Tibial nerve (tissue), 4 donors: ENCODE measurements around the gene ATE1. TPM values are rescaled to one million over a fixed set of nuclear protein-coding genes. Genes with fewer than 3 reads are reported as not detected.

Experiments
- DNase-seq, 2 donors: peaks; one replicate each; pipeline ENCODE4 v3.0.0-alpha.2; 2019; ENCODE audit warnings: low spot score in 2 of 2
- H3K27ac ChIP-seq, 4 donors: fragments of 200-600 bp; sonication (generic) in 3 of 4; one replicate each; pipeline ENCODE4 v1.5.1; 2017 to 2019; ENCODE audit warnings: mild to moderate bottlenecking in 1 of 4
- H3K27me3 ChIP-seq, 2 donors: fragments of 200-600 bp; sonication (generic) in 1 of 2; one replicate each; pipeline versions ENCODE4 v1.5.1 to v1.6.0; 2017 to 2019
- H3K36me3 ChIP-seq, 3 donors: fragments of 200-600 bp; sonication (generic); one replicate each; pipeline ENCODE4 v1.5.1; 2018 to 2019
- H3K4me1 ChIP-seq, 4 donors: fragments of 200-600 bp; sonication (generic) in 3 of 4; one replicate each; pipeline ENCODE4 v1.5.1; 2017 to 2019
- H3K4me3 ChIP-seq, 4 donors: fragments of 200-600 bp; sonication (generic) in 3 of 4; one replicate each; pipeline ENCODE4 v1.5.1; 2017 to 2019; ENCODE audit warnings: mild to moderate bottlenecking in 1 of 4, moderate library complexity in 1 of 4
- H3K9me3 ChIP-seq, 4 donors: fragments of 200-600 bp; sonication (generic) in 3 of 4; one replicate each; pipeline ENCODE4 v1.5.1; 2017 to 2019
- EP300 ChIP-seq, 2 donors: sonication (generic); formaldehyde crosslinking; IDR thresholded peaks; one replicate each; pipeline ENCODE4 v1.6.1; 2017; ENCODE audit warnings: antibody characterized with exemption in 2 of 2, mild to moderate bottlenecking in 1 of 2
- POLR2A ChIP-seq, 2 donors: fragments of 450-650 bp; IDR thresholded peaks; one replicate each; pipeline ENCODE4 v1.6.1; 2017; ENCODE audit warnings: antibody characterized with exemption in 2 of 2, mild to moderate bottlenecking in 2 of 2, moderate library complexity in 2 of 2
- WGBS, 2 donors: methylation state at CpG; one replicate each; pipeline ENCODE4 v1.1.5; 2018; 5-methylcytosine and 5-hydroxymethylcytosine counted together
- small RNA-seq: library from RNA; depleted of rRNA; stranded (forward); fragments of <200 nt; gene quantifications from one replicate; pipeline ENCODE3, GENCODE V24; 2016
- total RNA-seq, 4 donors: library from RNA; depleted of rRNA; stranded (reverse); fragments of >200 nt; gene quantifications; one replicate each; pipeline ENCODE4 v1.1.0, GENCODE V29; 2016
- TF ChIP-seq, protein P1 (sequence below), 5 experiments: fragments of 200-600 bp in 3 of 5; fragments of 450-650 bp in 2 of 5; sonication (generic) in 3 of 5; IDR thresholded peaks; one replicate each; pipeline ENCODE4 v1.5.1; 2016 to 2019; ENCODE audit warnings: antibody characterized with exemption in 5 of 5, mild to moderate bottlenecking in 3 of 5, moderate library complexity in 2 of 5

ATE1 gene
- total RNA-seq, 4 donors from 2014 or later = 18.3 to 24.5 (median 23.5) TPM

DNA sequence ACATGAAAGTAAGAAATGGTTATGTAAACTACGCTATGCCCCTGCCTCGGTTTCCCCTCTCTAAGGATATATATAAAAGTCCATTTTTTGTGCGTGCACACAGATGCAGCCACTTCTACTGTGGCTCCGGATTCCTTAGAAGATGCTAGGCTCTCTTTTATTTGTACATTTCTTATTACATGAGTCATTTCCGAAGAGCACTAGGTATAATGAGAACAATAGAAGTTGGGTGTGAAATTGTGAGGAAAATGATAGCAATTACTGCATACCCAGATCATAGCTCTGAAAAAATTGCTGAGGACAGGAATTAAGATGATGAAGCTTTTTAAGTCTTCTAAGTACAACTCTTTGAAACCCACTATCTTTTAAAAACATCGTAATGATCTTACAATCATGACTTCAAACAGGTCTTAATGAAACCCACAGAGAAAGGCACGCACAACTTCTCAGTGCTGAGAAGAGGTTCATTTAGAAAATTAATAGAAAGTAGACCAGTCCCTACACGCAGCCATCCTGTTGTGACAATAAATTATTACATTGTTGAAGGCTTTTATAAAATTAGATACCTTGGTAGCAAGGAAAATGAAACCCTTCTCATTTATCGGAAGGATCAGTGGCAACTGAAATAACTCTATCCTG is 233.4 kb downstream of the ATE1 start:
- H3K36me3 ChIP-seq = no peaks in the 10 kb centered on the region
- no peaks in the 10 kb centered on the region for H3K4me1 ChIP-seq
- H3K27ac ChIP-seq = no peak overlapping the region
- H3K27me3 ChIP-seq = peaks cover 0 to 10% of the 10 kb centered on the region in 2 donors
- H3K9me3 ChIP-seq = peaks cover 0 to under 1% (median 0%) of the 10 kb centered on the region in 4 donors
- no peak for DNase-seq
- WGBS, 2 donors = 80 to 81% methylated on average over 9 of the region's 9 CpGs
- TF ChIP-seq, protein P1, sequence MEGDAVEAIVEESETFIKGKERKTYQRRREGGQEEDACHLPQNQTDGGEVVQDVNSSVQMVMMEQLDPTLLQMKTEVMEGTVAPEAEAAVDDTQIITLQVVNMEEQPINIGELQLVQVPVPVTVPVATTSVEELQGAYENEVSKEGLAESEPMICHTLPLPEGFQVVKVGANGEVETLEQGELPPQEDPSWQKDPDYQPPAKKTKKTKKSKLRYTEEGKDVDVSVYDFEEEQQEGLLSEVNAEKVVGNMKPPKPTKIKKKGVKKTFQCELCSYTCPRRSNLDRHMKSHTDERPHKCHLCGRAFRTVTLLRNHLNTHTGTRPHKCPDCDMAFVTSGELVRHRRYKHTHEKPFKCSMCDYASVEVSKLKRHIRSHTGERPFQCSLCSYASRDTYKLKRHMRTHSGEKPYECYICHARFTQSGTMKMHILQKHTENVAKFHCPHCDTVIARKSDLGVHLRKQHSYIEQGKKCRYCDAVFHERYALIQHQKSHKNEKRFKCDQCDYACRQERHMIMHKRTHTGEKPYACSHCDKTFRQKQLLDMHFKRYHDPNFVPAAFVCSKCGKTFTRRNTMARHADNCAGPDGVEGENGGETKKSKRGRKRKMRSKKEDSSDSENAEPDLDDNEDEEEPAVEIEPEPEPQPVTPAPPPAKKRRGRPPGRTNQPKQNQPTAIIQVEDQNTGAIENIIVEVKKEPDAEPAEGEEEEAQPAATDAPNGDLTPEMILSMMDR (IDR thresholded peaks at IDR 0.05) = no peak
- TF ChIP-seq EP300 (IDR thresholded peaks at IDR 0.05) (no peak), POLR2A (IDR thresholded peaks at IDR 0.05) (no peak)
- no peak overlapping the region for H3K4me3 ChIP-seq

DNA sequence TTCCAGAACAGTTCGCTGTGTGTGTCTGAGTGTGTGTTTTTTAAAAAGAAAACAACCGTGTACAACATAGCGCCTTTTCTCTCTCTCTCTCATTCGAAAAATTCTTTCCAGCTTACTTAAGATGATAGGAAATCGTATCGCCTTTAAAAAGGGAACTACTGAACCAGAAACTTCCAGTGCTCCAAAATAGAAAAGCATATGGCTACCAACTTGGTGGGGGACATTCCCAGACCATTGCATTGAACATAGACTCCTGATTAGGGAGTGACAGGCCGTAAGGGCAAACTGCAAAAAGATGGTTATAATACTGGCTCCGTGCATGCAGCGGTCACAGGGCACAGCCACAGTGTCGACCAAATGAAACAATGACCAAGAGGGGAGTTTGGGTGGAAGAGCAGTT is 235.2 kb downstream of the ATE1 start:
- Histone ChIP-seq H3K9me3 (no peaks in the 10 kb centered on the region), H3K4me1 (no peaks in the 10 kb centered on the region), H3K27ac (no peak overlapping the region), H3K4me3 (no peak overlapping the region), H3K36me3 (no peaks in the 10 kb centered on the region), H3K27me3 (peaks cover 0 to 10% of the 10 kb centered on the region in 2 donors)
- no peak for TF ChIP-seq POLR2A (IDR thresholded peaks at IDR 0.05)
- TF ChIP-seq EP300 (IDR thresholded peaks at IDR 0.05) = no peak
- TF ChIP-seq, protein P1 (IDR thresholded peaks at IDR 0.05) = no peak
- 23 to 47% methylated on average over 10 of the region's 10 CpGs for WGBS, 2 donors
- no peak for DNase-seq

GRCh38 chr10:121690970-121691369 is 236.9 kb downstream of the ATE1 start:
- Histone ChIP-seq H3K36me3 (no peaks in the 10 kb centered on the region), H3K4me3 (no peak overlapping the region), H3K27ac (no peak overlapping the region), H3K27me3 (peaks cover 0 to 10% of the 10 kb centered on the region in 2 donors), H3K9me3 (no peaks in the 10 kb centered on the region), H3K4me1 (no peaks in the 10 kb centered on the region)
- DNase-seq = no peak
- TF ChIP-seq POLR2A (IDR thresholded peaks at IDR 0.05) = no peak
- TF ChIP-seq, protein P1 (IDR thresholded peaks at IDR 0.05) = no peak
- no peak for TF ChIP-seq EP300 (IDR thresholded peaks at IDR 0.05)
- WGBS, 2 donors = 70% methylated on average over 3 of the region's 3 CpGs

Small RNA genes within 50 kb of the gene (small RNA-seq; reads per million reads assigned to genes)
- not detected for gene RF00019
- not detected for gene RF02219

Other genes with a start within 250 kb of the ATE1 start
- 100 to 1,000 TPM in 1 of 4 donors, 10 to 100 TPM in 3; 70.1 to 102 (median 82.4) TPM for gene NSMCE4A, start 47.2 kb upstream of the ATE1 start, total RNA-seq
- 10 to 100 TPM; 31.0 to 52.5 (median 42.2) TPM for gene TACC2, start 61.1 kb upstream of the ATE1 start, total RNA-seq